ENCODE data around the gene MUC12.

DNA sequence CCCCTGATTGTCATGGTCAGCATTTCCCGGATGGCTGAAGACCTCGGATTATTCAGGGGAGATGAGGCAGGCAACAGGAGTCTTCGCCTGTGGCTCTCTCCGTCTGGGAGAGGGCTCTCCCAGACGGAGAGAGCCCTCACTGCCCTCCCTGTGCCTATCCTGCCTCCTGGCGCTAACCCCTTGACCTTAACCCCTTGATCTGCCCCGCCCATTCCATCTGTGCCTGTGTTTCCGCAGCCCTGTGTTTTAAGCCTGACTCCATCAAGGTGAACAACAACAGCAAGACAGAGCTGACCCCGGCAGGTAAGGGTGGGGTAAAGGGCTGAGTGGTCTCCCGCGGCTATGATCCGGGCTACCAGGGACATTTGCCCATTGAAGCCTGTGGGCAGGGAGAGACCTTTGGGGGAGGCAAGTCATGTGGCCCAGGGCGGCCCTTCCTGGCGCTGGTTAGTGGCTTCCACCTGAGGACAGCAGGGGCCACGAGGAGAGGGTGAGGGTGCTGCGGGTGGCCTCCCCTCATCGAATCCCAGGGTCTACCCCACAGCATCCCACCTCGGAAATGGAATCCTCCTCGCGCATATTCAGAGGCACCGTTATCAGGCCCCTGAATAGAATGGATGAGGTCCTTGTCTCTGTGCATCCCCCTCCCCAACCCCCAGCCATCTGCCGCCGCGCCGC lies 4.2 kb upstream of the MUC12 start:
- TF ChIP-seq, protein P1, sequence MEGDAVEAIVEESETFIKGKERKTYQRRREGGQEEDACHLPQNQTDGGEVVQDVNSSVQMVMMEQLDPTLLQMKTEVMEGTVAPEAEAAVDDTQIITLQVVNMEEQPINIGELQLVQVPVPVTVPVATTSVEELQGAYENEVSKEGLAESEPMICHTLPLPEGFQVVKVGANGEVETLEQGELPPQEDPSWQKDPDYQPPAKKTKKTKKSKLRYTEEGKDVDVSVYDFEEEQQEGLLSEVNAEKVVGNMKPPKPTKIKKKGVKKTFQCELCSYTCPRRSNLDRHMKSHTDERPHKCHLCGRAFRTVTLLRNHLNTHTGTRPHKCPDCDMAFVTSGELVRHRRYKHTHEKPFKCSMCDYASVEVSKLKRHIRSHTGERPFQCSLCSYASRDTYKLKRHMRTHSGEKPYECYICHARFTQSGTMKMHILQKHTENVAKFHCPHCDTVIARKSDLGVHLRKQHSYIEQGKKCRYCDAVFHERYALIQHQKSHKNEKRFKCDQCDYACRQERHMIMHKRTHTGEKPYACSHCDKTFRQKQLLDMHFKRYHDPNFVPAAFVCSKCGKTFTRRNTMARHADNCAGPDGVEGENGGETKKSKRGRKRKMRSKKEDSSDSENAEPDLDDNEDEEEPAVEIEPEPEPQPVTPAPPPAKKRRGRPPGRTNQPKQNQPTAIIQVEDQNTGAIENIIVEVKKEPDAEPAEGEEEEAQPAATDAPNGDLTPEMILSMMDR (IDR thresholded peaks at IDR 0.05): no peak
- no peak for TF ChIP-seq POLR2A (IDR thresholded peaks at IDR 0.05)
